Spleen (tissue), 7 donors: Measurements from ENCODE around the gene RILPL1.

Source experiments
- POLR2A ChIP-seq, 3 donors: fragments of 450-650 bp; IDR thresholded peaks; one replicate each; pipeline ENCODE4 v1.5.1; 2017; ENCODE audit warnings: antibody characterized with exemption in 3 of 3, mild to moderate bottlenecking in 1 of 3
- POLR2AphosphoS5 ChIP-seq, 3 donors: sonication (generic); formaldehyde crosslinking; IDR thresholded peaks; one replicate each; pipeline ENCODE4 v1.5.1; 2017; ENCODE audit warnings: antibody characterized with exemption in 3 of 3
- TF ChIP-seq, protein P1 (sequence below), 11 experiments: fragments of 200-600 bp in 7 of 11; fragments of 450-650 bp in 4 of 11; sonication (generic) in 4 of 11; IDR thresholded peaks in 8 of 11; conservative IDR thresholded peaks in 3 of 11; 1 replicate in 7 of 11; 2 replicates in 4 of 11; pipeline versions ENCODE4 v1.4.0 to v1.8.0; 2016 to 2021; ENCODE audit warnings: antibody characterized with exemption in 11 of 11, inconsistent platforms in 4 of 11, mild to moderate bottlenecking in 1 of 11
- donor health status: DM: no; HTN: no; CAD: no; lungs with moderate emphysema.
- donor health status: DM: no; HTN: no; CAD: no.
- donor health status: DM: no; HTN: no; CAD: no.

DNA sequence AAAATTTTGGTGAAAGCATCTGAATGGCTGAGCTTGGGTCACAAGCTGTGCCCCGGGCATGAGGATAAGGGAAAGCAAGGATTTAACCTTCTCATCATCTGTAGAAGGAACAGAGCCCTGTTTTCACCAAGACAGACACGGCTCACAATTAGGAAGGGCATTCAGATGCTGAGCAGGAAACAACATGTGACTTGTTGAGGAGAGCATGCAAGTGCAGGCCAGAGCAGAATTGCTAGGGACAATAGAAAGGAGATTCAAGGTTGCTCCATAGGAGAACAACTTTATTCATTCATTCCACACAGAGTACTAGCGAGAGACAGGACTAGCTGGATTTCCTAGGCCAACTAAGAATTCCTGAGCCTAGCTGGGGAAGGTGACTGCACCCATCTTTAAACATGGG, 14.6 kb upstream of the RILPL1 start:
- TF ChIP-seq POLR2A (IDR thresholded peaks at IDR 0.05) (no peak), POLR2AphosphoS5 (IDR thresholded peaks at IDR 0.05) (no peak)
- TF ChIP-seq, protein P1, sequence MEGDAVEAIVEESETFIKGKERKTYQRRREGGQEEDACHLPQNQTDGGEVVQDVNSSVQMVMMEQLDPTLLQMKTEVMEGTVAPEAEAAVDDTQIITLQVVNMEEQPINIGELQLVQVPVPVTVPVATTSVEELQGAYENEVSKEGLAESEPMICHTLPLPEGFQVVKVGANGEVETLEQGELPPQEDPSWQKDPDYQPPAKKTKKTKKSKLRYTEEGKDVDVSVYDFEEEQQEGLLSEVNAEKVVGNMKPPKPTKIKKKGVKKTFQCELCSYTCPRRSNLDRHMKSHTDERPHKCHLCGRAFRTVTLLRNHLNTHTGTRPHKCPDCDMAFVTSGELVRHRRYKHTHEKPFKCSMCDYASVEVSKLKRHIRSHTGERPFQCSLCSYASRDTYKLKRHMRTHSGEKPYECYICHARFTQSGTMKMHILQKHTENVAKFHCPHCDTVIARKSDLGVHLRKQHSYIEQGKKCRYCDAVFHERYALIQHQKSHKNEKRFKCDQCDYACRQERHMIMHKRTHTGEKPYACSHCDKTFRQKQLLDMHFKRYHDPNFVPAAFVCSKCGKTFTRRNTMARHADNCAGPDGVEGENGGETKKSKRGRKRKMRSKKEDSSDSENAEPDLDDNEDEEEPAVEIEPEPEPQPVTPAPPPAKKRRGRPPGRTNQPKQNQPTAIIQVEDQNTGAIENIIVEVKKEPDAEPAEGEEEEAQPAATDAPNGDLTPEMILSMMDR (IDR thresholded peaks at IDR 0.05 in 8 of 11, conservative IDR thresholded peaks at IDR 0.05 in 3 of 11), result no peak
